SU-DHL-6 (cell line): ENCODE results near the gene AJM1.

Experiments
- H2AFZ ChIP-seq: fragments of 200-600 bp; sonication (generic); 2 replicates; pipeline ENCODE4 v1.6.1; 2014; ENCODE audit warnings: low read depth, mild to moderate bottlenecking, moderate library complexity, mixed read lengths, antibody characterized with exemption, low read length; ENCODE audit not compliant: severe bottlenecking
- H3F3A ChIP-seq: fragments of 200-600 bp; shearing (Covaris generic); 2 replicates; pipeline ENCODE4 v1.6.0; 2016; ENCODE audit warnings: antibody characterized with exemption, mild to moderate bottlenecking; ENCODE audit not compliant: insufficient read depth
- H3K27ac ChIP-seq: fragments of 200-600 bp; sonication (generic); 2 replicates; pipeline ENCODE4 v1.5.1; 2016; ENCODE audit warnings: low read depth, mild to moderate bottlenecking, low read length, moderate library complexity, mixed read lengths
- H3K27me3 ChIP-seq: fragments of 200-600 bp; sonication (generic), shearing (Covaris generic); 2 replicates; pipeline ENCODE4 v1.6.0; 2014; ENCODE audit warnings: mild to moderate bottlenecking, low read length
- H3K36me3 ChIP-seq: fragments of 200-600 bp; sonication (generic); 2 replicates; pipeline ENCODE4 v1.6.1; 2014; ENCODE audit warnings: mild to moderate bottlenecking, low read length, mixed read lengths
- H3K4me2 ChIP-seq: fragments of 300-600, 200-600 bp; shearing (Covaris generic), sonication (generic); 2 replicates; pipeline ENCODE4 v1.6.0; 2014; ENCODE audit warnings: low read length, low read depth, mild to moderate bottlenecking; ENCODE audit not compliant: poor library complexity, severe bottlenecking
- H3K4me3 ChIP-seq: fragments of 200-600 bp; sonication (generic); 2 replicates; pipeline ENCODE4 v1.5.1; 2014; ENCODE audit warnings: antibody characterized with exemption, low read length, mild to moderate bottlenecking, mixed read lengths; ENCODE audit not compliant: insufficient read depth, poor library complexity, severe bottlenecking
- H3K79me2 ChIP-seq: fragments of 200-600 bp; sonication (generic); 2 replicates; pipeline ENCODE4 v1.6.1; 2014; ENCODE audit warnings: mild to moderate bottlenecking, low read length, moderate library complexity; ENCODE audit not compliant: insufficient read depth
- H3K9ac ChIP-seq: fragments of 200-600 bp; sonication (generic); 2 replicates; pipeline ENCODE4 v1.7.0; 2014; ENCODE audit warnings: mild to moderate bottlenecking, low read length
- H3K9me2 ChIP-seq: fragments of 200-600 bp; sonication (generic); replicated peaks from 2 replicates; pipeline ENCODE4 v1.6.1; 2014; ENCODE audit warnings: low read length; ENCODE audit not compliant: insufficient read depth
- H3K9me3 ChIP-seq: fragments of 200-600 bp; sonication (generic); 2 replicates; pipeline ENCODE4 v1.6.1; 2014; ENCODE audit warnings: low read length, mixed read lengths; ENCODE audit not compliant: insufficient read depth
- H4K20me1 ChIP-seq: fragments of 200-600 bp; sonication (generic); 2 replicates; pipeline ENCODE4 v1.6.1; 2014; ENCODE audit warnings: low read depth, mild to moderate bottlenecking, antibody characterized with exemption, low read length, moderate library complexity, mixed read lengths
- CTCF ChIP-seq: fragments of 200-600 bp; sonication (generic); IDR thresholded peaks from one replicate; pipeline ENCODE4 v1.5.1; 2017; ENCODE audit warnings: antibody characterized with exemption, mild to moderate bottlenecking, low read length, moderate library complexity; ENCODE audit not compliant: insufficient read depth, poor library complexity, severe bottlenecking
- EZH2phosphoT487 ChIP-seq: fragments of 200-600 bp; sonication (generic), shearing (Covaris generic); conservative IDR thresholded peaks from 2 replicates; pipeline ENCODE4 v1.6.1; 2018; ENCODE audit warnings: mild to moderate bottlenecking, antibody characterized with exemption, low read length, moderate library complexity, mixed read lengths

The AJM1 gene

GRCh38 chr9:136806067-136806466, 36.2 kb upstream of the AJM1 start:
- Histone ChIP-seq H3K27ac (no peak overlapping the region), H3K9me3 (no peaks in the 10 kb centered on the region), H3K79me2 (peaks cover 37% of the 10 kb centered on the region), H3K4me2 (peak overlapping the region; percentile 74), H3K4me3 (no peak overlapping the region), H3K9ac (peak overlapping the region; percentile 99), H3K27me3 (no peaks in the 10 kb centered on the region), H3F3A (no peaks in the 10 kb centered on the region), H2AFZ (no peak overlapping the region), H3K36me3 (peaks cover 13% of the 10 kb centered on the region), H3K9me2 (no peaks in the 10 kb centered on the region), H4K20me1 (peaks cover 3% of the 10 kb centered on the region; the same call in 1 of the 2 replicates)
- TF ChIP-seq CTCF, result no peak
- TF ChIP-seq EZH2phosphoT487, result no peak

- H3K4me3 ChIP-seq, result peak overlapping the region; percentile 94
- H3K79me2 ChIP-seq, result peaks cover 43% of the 10 kb centered on the region
- peaks cover 3% of the 10 kb centered on the region; the same call in 1 of the 2 replicates for H4K20me1 ChIP-seq
- no peaks in the 10 kb centered on the region for H3F3A ChIP-seq
- H3K9me2 ChIP-seq, result no peaks in the 10 kb centered on the region
- no peaks in the 10 kb centered on the region for H3K27me3 ChIP-seq
- H3K9me3 ChIP-seq, result no peaks in the 10 kb centered on the region
- H3K27ac ChIP-seq, result no peak overlapping the region
- TF ChIP-seq EZH2phosphoT487, result no peak
- no peak for TF ChIP-seq CTCF
- no peak overlapping the region for H2AFZ ChIP-seq
- peaks cover 14% of the 10 kb centered on the region for H3K36me3 ChIP-seq
- H3K4me2 ChIP-seq, result peak overlapping the region; percentile 74
- H3K9ac ChIP-seq, result peak overlapping the region; percentile 99
These were observed 35.6 kb upstream of the AJM1 start for GRCh38 chr9:136806631-136807201.

GRCh38 chr9:136807281-136808074, 34.8 kb upstream of the AJM1 start, which contains the start of gene RABL6:
TSS of gene RABL6 (plus strand) at chr9:136807948. CDS start at chr9:136808197, 249 bp downstream.
- H3K4me2 ChIP-seq, result peak within 1 kb of the TSS; percentile 82
- TF ChIP-seq CTCF (no peak), EZH2phosphoT487 (no peak)
- peaks cover 3% of the 10 kb centered on the region; the same call in 1 of the 2 replicates for H4K20me1 ChIP-seq
- H3K36me3 ChIP-seq, result peaks cover 14% of the 10 kb centered on the region
- H3K9ac ChIP-seq, result peak within 1 kb of the TSS; percentile 99
- H3K27ac ChIP-seq, result peak within 1 kb of the TSS; percentile 75
- peak within 1 kb of the TSS; percentile 94 for H3K4me3 ChIP-seq
- no peaks in the 10 kb centered on the region for H3F3A ChIP-seq
- H3K79me2 ChIP-seq, result peaks cover 51% of the 10 kb centered on the region
- H2AFZ ChIP-seq, result peak within 1 kb of the TSS; percentile 88
- no peaks in the 10 kb centered on the region for H3K27me3 ChIP-seq
- H3K9me2 ChIP-seq, result no peaks in the 10 kb centered on the region
- H3K9me3 ChIP-seq, result no peaks in the 10 kb centered on the region
